Measurements from ENCODE around the gene ZNF276. TPM values are rescaled to one million over a fixed set of nuclear protein-coding genes. Genes with fewer than 3 reads are reported as not detected.

Gene ZNF276
- total and polyA plus RNA-seq, 2 of the 8 experiments (the other 6 are each of a cell fraction or from before 2014, with no cell fraction given): 6.4 to 9.3 TPM

DNA sequence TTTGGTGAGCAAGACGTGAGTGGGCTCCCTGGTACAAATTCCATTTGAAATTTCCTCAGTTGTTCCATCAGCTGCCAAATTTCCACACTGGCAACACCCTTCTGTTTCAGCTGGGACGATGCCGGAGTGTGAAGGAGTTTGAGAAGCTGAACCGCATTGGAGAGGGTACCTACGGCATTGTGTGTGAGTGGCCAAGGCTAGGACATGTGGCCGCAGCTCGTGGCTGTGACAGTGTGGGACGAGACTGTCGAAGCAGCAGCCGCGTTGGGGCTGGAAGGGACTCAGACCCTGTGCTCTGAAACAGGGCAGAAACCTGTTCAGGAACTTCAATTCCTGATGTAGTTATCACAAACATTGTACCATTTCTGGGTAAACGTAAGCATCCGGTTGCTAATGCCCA is 32.2 kb upstream of the ZNF276 start:
- DNase-seq (ENCODE audit: low read depth in 1 of 2, low spot score in 2 of 2) (no peak), FAIRE-seq (no peak)
- peaks cover 0 to 17% of the 10 kb centered on the region in 2 experiments for H4K20me1 ChIP-seq (replicated peaks in 1 of 2; ENCODE audit: control insufficient read depth in 1 of 2, insufficient read depth in 2 of 2, low read length in 2 of 2)
- CTCF ChIA-PET (ENCODE audit: partially characterized antibody): interaction anchor here (0.7 to 2.6 kb wide), 3 partner anchors 10 to 104 kb away, joined by 4 to 16 read pairs (median 5); no protein-coding TSS in a partner anchor
- POLR2A ChIA-PET (ENCODE audit: partially characterized antibody): interaction anchor here (0.5 to 4.8 kb wide), 6 partner anchors 10 to 128 kb away, joined by 3 to 59 read pairs (median 4); partner anchors contain the start of gene SPATA2L
- H3K56ac ChIP-seq (replicated peaks; ENCODE audit: insufficient read length, low read depth, low read length): no peak overlapping the region
- no peak overlapping the region for H3K27ac ChIP-seq (ENCODE audit: low read depth, low read length)
- no peak overlapping the region for H2BK12ac ChIP-seq (ENCODE audit: low read depth, low read length)
- H4K5ac ChIP-seq (ENCODE audit: insufficient read length, low read depth, low read length): no peak overlapping the region
- H3K23me2 ChIP-seq (ENCODE audit: low read depth, low read length): peaks cover 6% of the 10 kb centered on the region; the same call in 1 of the 2 replicates
- 98% methylated on average over 13 of the region's 13 CpGs; no CpG with 5 or more reads in 1 of the 2 experiments for WGBS, 2 experiments (ENCODE audit: extremely low coverage in 1 of 2, insufficient coverage in 1 of 2, insufficient read length in 1 of 2, insufficient replicate concordance in 2 of 2, low coverage in 1 of 2, low lambda C conversion rate in 2 of 2, missing lambda C conversion rate in 1 of 2)
- TF ChIP-seq SIN3A (conservative IDR thresholded peaks at IDR 0.05 in 1 of 2, IDR thresholded peaks at IDR 0.05 in 1 of 2; ENCODE audit: low read depth in 1 of 2, low read length in 2 of 2): no peak
- no peak for TF ChIP-seq SRF (IDR thresholded peaks at IDR 0.05; ENCODE audit: low read depth, low read length)
- no peak for TF ChIP-seq YY1 (IDR thresholded peaks at IDR 0.05; ENCODE audit: low read depth, low read length)
- peaks cover 11% of the 10 kb centered on the region for H3K79me1 ChIP-seq (ENCODE audit: low read depth, low read length)
- no peak overlapping the region for H4K8ac ChIP-seq (ENCODE audit: extremely low read depth, insufficient read depth, low read length)
- no peak overlapping the region for H2BK15ac ChIP-seq (ENCODE audit: low read length)
- no peak overlapping the region for H2BK5ac ChIP-seq (ENCODE audit: low read depth, low read length)
- H3K14ac ChIP-seq (ENCODE audit: insufficient read length): no peak overlapping the region
- H2AFZ ChIP-seq (ENCODE audit: low read length): no peak overlapping the region
- no peak overlapping the region for H2BK120ac ChIP-seq (replicated peaks; ENCODE audit: low read depth, low read length)
- no peak overlapping the region for H3K9ac ChIP-seq (replicated peaks in 1 of 4; ENCODE audit: extremely low read depth in 1 of 4, low read depth in 3 of 4, low read length in 3 of 4)
- no peak overlapping the region for H3K23ac ChIP-seq (ENCODE audit: insufficient read length)
- H3K4ac ChIP-seq (replicated peaks; ENCODE audit: insufficient read length, low read depth, low read length): no peak overlapping the region
- peaks cover 3 to 33% (median 20%) of the 10 kb centered on the region in 4 experiments; a peak in 7 of 8 replicates for H3K36me3 ChIP-seq (ENCODE audit: control insufficient read depth in 2 of 4, insufficient read depth in 4 of 4, low read length in 3 of 4)
- H4K91ac ChIP-seq (replicated peaks; ENCODE audit: insufficient read length, low read length): no peak overlapping the region
- peaks cover 0 to 7% (median 2%) of the 10 kb centered on the region in 4 experiments; a peak in 4 of 7 replicates for H3K4me1 ChIP-seq (replicated peaks in 1 of 4; ENCODE audit: control insufficient read depth in 3 of 4, insufficient read depth in 4 of 4, low read length in 3 of 4)
- H3K9me3 ChIP-seq (ENCODE audit: insufficient read depth in 2 of 2, low read depth in 1 of 2, low read length in 1 of 2): peaks cover 11 to 15% of the 10 kb centered on the region in 2 experiments
- no peak overlapping the region for H3K4me3 ChIP-seq (ENCODE audit: extremely low read depth in 1 of 4, insufficient read depth in 2 of 4, low read depth in 3 of 4, low read length in 4 of 4)
- peaks cover 0 to 11% of the 10 kb centered on the region in 2 experiments; a peak in 1 of 4 replicates for H3K79me2 ChIP-seq (ENCODE audit: control insufficient read depth in 1 of 2, insufficient read depth in 2 of 2, low read length in 2 of 2)
- H2BK20ac ChIP-seq (ENCODE audit: low read length): no peak overlapping the region
- H2AK5ac ChIP-seq (ENCODE audit: low read depth, low read length): no peak overlapping the region
- H3K4me2 ChIP-seq (ENCODE audit: insufficient read depth in 1 of 2, low read depth in 2 of 2, low read length in 2 of 2): no peak overlapping the region
- no peaks in the 10 kb centered on the region for H3K27me3 ChIP-seq (replicated peaks in 1 of 4; ENCODE audit: control insufficient read depth in 3 of 4, extremely low read depth in 1 of 4, insufficient read depth in 3 of 4, low read length in 3 of 4)
- H3K18ac ChIP-seq (ENCODE audit: extremely low read depth, low read length): no peak overlapping the region

Measured in H1 (cell line).